Fibroblast of upper back skin (primary cell): ENCODE measurements around the gene BRICD5.
A peak's percentile ranks its signal among the peaks of the same experiment; 100 is the strongest.

ENCODE experiments used
- DNase-seq: peaks from one replicate; pipeline ENCODE4 v3.0.0-alpha.2; 2013

BRICD5 gene

DNA sequence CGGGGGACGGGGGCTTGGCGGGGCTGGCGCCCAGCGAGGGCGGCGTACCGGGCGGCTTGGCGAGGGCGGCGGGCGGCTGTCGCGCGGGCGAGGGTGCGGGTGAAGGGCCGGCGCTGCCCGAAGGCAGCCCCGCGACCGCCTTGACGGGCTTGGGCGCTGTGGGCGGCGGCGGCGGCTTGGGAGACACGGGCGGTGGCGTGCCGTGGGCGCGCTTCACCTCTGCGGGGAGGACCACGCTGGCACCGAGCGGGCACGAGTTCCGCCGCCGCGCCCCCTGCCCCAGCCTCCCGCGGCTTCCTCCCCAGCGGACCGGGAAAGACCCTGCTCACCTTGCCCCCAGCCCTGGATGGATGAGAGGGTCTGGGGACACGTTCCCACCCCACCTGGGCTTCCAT is 31.6 kb downstream of the BRICD5 start:
- no peak for DNase-seq

DNA sequence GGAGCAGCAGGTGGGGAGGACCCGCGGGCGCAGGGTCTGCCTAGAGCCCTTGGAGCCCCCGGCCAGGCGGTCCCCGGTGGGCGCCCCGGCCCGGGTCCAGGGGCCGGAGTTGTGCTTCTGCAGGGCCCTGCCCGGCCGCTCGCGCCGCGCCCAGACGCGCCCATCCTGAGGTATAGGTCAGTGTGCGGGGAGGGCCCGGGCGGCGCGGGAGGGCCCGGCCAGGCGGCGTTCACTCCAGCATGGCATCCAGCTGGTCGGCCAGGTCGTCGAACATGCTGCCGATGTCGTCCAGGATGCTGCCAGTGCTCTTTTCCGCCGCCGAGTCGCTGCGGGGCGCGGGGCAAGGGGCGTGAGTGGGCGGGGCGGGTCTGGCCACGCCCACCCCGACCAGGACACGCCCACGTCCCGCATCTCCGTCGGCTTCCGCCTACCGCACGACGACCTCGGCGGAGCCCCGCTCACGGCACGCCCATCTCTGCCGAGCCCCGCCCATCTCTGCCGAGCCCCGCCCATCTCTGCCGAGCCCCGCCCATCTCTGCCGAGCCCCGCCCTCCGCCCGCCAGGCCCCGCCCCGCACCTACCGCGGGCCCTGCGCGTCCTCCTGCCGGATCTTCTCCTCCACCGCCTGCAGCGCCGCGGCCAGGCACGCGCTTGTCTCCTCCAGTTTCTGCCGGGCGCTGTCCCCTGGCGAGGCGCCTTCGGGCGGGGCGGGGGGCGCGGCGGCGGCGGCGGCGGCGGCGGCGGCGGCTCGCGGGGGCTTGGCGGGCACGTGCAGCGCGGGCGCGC is 32.1 kb downstream of the BRICD5 start:
- peak; percentile 42 for DNase-seq

DNA sequence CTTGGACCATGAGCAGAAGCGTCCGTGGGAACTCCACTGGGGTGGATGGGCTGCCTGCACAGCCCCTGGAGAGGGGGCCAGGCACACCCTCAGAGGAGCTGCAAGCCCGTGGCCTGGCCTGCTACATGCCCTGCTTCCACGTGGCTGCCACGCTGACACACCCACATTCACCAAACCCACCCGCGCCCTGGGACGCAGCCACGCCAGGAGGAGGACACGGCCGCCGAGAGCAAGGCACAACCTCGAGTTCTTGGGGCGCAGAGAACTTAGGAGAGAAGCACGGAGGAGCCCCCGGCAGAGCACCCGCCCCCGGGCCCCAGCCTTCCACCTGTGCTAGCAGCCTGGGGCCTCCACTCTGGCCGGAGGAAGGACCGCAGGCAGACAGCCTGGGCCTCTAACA is 33.1 kb downstream of the BRICD5 start:
- no peak for DNase-seq

DNA sequence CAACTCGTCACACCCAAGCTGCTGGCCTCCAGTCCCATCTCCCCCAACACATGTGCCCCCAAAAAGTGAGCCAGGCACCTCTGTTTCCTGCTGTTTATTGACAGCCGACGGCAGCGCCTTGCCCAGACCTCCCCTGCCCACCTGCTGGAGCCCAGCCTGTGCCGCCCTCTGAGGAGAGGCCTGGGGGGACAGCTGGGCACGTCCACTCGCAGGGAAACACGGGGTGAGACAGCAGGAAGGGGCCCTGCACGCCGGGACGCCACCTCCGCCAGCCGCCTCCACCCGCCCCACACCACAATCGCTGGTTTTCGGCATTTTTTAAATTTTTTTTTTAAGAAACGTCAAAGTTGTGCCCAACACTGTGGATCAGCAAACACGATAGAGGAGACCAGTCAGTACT is 33.6 kb downstream of the BRICD5 start:
- DNase-seq, result no peak

DNA sequence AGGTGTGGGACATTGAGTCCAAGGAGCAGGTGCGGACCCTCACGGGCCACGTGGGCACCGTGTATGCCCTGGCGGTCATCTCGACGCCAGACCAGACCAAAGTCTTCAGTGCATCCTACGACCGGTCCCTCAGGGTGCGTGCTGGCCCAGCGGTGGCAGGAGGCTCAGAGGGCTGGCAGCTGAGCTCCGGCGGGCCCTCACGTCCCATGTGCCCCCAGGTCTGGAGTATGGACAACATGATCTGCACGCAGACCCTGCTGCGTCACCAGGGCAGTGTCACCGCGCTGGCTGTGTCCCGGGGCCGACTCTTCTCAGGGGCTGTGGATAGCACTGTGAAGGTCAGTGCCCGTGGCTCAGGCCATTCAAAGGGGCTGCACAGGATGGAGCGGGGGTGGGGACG is 34.6 kb downstream of the BRICD5 start:
- no peak for DNase-seq

DNA sequence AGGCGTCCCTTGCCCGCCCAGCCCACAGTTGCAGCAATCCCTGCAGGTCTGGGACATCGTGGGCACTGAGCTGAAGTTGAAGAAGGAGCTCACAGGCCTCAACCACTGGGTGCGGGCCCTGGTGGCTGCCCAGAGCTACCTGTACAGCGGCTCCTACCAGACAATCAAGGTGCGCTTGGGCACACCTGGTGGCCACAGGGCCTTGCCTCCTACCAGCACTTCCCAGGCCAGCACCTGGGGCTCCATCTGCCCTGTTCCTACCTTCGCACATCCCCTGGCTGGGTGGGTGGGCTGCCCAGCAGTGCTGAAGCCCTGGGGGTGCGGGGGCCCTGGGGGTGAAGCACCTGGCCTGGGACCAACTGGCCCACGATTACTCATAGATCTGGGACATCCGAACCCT is 35.2 kb downstream of the BRICD5 start:
- no peak for DNase-seq

DNA sequence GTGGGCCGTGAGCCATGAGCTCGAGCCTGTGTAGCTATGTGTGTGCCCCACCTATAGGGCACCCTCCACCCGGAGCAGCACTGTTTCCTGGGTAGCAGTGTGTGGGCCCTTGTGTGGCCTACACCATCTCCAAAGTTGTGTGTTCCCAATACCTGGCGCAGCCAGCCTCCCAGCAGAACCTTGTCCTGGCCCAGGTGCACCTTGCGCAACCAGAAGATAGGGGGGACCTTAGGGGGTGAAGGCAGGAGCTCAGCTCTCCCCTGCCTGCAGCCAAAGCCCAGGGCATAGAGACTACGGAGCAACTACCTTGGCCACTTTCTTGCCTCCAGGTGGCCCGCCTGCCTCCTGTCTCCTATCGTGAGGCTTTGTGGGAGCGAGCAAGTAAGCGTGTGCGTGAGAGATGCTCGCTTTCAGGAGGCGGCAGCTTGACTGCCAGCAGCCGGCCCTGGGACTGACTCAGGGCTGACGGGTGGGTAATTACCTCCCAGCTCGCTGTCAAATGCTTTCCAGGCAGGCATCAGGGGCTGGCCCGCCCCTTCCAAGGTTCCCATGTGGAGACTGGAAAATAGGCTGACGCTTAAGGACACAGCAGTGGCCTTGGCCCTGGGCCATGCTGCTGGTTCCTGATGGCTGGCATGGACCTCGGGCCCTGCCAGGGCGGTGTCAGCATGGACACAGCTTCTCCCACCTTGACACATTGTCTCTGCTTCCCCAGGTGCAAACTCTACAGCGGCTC is 36.1 kb downstream of the BRICD5 start:
- DNase-seq, result no peak

DNA sequence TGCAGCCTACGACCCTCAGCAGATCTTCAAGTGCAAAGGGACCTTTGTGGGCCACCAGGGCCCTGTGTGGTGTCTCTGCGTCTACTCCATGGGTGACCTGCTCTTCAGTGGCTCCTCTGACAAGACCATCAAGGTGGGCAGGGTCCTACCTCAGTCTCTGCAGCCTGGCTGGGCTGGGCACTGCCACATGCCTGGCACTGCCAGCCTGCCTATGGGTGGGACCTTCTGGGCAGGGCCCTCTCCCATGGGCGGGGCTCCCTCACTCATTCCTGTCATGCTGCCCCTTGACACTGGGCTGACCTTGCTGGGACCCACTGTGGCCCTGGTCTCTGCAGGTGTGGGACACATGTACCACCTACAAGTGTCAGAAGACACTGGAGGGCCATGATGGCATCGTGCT is 36.7 kb downstream of the BRICD5 start:
- no peak for DNase-seq

DNA sequence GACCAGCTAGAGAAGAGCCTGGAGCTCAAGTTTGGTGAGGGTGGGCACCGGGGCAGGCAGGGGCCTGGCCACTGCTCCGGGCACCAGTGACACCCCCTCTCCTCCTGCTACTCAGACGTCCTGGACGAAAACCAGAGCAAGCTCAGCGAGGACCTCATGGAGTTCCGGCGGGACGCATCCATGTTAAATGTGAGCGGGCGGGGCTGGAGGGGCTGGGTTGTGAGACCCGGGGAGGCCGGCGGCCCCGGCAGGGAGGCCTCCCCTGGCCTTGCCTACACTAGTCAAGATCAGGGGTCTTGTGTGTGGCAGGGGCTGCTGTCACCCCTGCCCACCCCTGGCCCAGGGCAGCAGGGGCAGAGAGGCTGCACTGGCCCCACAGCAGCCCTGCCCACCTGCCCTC is 37.3 kb downstream of the BRICD5 start:
- DNase-seq, result no peak

DNA sequence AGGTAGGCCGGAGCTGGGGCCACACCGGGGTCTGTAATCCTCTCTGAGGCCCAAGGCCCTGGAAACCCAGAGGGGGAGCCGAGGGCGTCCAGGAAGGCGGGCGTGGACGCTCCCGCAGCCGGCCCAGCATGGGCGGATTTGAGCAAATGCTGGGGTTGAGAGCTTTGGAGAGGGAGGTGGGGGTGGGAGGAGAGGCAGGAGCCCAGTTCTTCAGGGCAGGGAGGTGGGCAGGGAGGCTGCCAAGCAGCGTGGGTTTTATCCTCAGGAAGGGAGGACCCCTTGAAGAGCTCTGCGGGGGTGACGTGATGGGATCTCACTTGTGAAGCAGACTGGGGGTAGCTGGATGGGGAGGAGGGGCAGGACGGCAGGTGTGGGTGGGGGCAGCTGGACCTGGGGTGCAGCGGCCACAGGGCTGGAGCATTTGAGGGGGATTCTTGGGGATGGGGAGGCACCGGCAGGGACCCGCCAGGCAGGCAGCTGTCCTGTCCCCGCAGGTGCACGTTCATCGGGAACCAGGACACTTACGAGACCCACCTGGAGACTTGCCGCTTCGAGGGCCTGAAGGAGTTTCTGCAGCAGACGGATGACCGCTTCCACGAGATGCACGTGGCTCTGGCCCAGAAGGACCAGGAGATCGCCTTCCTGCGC is 37.9 kb downstream of the BRICD5 start:
- no peak for DNase-seq

DNA sequence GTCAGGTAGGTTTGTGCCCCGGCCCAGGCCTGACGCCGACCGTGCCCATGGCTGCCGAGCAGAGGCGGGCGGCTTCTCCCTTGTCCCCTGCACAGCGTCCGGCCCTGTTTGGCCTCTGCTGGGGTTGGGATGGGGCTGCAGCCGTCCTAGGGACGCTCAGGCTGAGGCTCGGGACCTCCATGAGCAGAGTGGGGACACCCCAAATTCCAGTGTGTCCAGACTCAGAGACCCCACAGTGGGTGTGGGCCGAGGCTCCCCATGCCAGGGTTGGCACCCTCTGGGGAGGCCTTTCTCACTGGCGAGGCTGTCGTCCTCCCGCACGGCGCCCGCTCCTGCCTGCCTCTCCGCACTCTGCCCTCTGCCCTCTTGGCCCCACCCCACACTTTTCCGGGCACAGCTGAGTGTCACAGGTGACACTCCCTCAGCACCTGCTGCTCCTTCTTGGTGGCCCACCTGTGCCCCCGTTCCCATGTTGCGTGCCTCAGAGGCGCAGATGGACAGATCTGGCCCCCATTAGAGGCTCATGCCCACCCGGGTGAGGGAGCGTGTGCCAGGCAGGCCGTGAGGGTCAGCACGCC is 39.0 kb downstream of the BRICD5 start:
- no peak for DNase-seq

DNA sequence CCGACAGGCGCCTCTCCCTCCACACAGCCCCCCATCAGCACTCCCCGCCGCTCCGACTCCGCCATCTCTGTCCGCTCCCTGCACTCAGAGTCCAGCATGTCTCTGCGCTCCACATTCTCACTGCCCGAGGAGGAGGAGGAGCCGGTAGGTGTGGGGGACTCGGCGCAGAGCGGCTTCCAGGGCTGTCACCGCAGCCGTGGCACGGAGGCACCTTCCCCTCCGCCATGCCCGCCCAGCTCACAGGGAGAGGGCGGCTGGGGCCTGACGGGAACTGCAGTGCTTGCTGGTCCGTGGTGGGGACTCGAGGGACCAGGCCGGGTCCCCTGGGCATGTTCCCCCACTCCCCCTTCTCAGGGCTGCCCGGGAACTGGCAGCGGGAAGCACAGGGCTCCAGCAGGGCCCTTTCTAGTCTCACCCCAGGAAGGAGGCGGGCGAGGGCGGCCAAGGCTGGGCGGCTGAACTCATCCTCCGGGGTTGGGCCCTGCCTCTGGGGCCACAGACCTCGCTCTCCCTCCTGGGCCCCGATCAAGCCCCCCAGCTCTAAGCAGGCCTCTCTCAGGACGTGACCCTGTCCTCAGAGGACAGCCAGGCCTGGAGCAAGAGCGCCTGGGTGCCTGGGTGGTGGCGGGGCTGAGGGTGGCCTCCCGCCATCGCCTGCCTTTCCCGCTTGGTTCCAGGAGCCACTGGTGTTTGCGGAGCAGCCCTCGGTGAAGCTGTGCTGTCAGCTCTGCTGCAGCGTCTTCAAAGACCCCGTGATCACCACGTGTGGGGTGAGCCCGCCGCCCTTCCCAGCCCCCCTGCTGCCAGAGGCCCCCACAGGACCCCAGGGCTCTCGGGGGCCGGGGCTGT is 39.9 kb downstream of the BRICD5 start:
- DNase-seq, result no peak

DNA sequence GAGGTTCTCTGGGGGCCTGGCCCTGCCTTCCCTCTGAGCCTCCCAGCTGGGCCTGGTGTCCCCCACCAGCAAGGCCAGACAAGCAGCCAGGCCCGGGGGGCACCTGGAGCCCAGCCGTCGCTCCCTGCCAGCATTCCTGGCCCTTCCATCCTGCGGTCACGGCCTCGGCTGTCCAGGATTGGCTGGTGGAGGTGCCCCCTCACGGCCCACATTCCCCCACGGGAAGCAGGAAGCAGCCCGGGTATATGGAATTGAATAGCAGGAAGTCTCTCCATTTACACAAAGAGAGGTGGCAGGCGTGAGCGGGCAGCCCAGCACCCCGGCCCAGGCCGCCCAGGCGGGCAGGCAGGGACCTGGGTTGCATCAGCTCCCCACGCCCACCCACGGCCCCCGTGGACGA is 40.6 kb downstream of the BRICD5 start:
- DNase-seq, result no peak

DNA sequence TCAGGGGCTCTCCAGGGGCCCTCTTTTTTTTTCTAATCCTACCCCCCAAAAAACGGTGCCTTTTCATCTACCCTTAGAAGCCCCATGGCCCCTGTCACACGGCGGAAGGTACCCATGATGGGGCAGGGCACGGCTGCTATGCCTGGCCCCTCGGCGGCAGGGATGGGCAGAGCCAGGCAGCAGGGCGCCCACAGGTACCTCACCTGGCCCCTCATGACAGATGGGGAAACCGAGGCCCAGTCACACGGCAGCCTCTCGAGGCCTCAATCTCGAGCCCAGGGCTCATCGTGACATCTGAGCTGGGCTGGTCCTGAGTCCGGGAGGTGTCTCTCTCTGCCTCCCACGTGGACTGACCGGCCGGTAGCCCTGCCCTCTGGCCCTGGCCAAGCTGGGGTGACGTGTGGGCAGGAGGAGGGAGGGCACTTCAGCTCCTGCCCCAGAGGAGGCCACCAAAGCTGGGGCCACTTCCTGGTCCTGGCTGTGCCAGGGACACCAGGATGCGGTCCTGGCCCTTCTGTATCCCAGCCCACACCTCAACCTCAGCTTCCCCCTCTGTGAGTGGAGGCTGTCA is 43.5 kb downstream of the BRICD5 start:
- no peak for DNase-seq

DNA sequence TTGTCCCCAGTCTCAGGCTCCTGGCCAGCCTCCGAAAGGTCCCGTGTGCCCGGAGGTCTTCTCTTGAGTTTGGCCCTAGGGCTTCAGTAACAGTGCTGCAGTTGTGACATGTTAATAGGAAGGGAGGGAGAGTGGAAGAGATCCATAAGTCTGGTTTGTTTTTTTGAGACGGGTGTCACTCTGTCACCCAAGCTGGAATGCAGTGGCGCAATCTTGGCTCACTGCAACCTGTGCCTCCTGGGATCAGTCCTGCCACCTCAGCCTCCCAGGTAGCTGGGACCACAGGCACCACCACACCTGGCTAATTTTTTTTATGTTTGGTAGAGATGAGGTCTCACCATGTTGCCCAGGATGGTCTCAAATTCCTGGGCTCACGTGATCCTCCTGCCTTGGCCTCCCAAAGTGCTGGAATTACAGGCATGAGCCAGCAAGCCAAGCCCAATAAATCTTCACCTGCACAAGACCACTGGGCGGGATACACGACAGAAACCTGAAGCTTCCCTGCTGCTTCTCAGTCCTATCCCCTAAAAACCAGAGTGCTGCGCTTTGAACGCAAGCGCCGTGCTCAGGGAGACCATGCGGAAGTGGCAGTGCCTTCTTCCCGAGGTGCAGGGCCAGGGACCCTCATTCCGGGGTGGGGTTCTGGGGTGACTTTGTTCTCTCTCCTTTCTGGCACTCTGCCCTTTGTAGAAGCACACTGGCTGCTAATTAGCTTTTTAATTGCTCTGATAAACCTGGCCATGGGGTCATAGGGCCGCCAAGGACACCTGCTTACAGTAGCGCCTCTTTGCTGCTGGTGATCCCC is 44.2 kb downstream of the BRICD5 start:
- DNase-seq, result no peak

DNA sequence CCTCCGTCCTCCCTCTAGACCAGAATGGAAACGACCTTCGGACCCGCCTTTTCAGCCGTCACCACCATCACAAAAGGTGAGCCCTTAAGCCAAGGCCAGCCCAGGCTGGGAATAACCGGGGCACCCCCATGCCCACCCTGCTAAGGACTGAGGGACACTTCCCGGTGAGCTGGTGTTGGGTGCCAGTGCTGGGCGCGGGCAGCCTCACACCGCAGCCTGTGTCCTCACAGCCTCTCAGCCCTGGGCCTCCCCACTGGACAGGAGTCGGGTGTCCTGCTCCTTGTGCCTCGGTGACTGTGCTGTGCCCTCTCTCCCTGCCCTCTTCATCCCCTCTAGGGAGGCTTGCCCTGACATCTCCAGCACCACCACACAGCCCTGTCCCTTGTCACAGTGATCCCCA is 44.8 kb downstream of the BRICD5 start:
- no peak for DNase-seq

DNA sequence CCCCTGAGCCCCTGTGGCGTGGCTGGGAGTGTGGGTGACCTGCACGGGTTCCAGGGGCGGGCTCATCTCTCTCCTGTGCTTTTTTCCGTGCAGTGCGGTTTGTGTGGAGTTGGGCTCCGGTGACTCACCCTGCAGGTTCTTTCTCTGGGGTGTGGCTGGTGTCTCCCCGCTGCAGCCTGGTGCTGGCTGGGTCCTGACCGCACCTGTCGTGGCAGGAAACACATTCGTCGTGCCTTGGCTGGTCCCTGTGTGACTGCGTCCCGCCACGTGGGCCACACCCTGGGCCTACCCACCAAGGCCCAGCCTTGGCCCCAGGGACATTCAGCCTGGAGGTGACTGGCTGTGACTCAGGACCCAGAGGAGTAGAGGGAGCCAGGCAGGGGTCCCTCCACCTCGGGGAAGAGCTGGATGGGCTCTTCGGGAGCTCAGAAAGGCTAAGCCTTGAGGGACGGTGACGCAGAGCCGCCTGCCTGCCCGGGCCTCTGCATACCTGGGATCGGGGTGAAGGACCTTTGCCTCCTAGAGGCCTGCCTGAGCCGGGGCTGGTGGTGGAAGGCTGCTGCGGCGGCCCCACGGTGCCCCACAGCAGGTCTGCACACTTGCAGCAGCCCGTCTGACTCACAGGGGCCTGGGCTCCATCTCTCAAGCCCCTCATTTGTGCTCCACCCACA is 47.3 kb downstream of the BRICD5 start:
- no peak for DNase-seq

DNA sequence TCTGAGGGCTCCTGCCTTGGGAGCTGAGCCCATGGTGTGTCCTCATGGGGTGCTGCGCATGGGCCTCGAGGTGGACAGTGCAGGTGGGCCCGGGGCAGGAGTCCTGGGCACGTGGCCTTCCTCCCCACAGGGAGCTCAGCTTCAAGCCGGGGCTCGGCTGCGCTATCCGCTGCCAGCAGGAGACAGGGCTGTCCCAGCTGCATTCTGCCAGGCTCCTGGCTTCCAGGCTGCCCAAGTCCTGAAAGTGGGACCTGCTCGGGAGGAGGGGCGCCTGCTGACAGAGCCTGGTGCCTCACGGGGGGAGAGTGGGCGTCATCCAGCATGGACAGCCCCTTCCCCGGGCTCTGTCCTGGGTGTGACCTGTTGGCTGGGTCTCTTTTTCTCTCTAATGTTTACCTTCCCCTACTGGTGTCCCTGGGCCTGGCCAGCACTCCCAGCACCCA is 48.0 kb downstream of the BRICD5 start:
- DNase-seq, result no peak

DNA sequence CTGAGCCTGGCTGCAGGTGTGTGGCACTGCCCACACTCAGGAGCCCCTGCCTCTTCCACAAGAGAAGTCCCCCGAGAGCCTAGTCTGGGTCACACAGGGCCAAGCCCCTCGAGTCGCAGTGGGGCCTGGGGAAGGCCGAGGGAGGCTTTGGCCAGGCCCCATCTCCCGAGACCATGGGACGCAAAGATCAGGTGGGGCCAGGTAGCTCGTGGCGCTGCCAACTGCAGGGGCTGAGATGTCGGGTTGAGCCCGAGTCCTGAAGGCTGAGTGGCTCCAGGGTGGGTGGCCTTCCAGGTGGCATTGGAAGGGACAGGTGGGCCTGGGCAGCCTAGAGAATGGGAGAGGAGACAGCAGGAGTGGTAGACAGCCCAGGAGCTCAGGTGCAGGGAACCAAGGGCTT is 48.8 kb downstream of the BRICD5 start:
- DNase-seq, result no peak

DNA sequence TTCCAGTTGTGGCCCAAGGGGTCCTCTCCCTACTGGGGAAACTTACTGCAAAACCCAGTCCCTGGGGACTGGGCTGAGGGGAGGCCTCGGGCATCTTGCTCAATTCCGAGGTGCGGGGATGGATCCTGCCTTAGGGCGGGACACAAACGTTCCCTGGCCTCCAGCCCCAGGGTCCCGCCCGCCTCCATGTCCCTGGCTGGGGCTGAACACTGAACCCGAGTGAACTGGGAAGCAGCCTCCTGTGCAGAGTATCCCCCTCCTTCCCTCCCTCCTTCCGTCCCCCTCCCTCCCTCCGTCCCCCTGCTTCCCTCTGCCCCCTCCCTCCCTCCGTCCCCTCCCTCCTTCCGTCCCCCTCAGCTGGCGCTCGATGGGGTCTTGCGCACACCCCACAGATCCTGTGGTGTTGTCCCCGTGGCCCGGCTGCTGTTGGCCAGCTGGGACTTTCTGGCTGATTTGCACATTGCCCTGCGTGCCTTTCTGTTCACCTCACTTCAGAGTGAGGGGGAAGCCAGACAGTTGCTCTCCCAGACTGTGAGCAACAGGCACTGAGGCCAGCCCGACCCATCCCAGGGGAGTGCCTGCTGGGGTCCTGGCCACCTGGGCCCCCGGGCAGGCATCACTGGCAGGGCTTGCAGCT is 49.6 kb downstream of the BRICD5 start:
- peak; percentile 68 for DNase-seq
